GM12875 (cell line): ENCODE results near the gene NGB.

Experiments
- H3K4me3 ChIP-seq: one replicate; pipeline ENCODE4 v1.5.1; 2011; ENCODE audit warnings: low read depth, low read length, control low read depth
- CTCF ChIP-seq: IDR thresholded peaks from 2 replicates; pipeline ENCODE4 v1.5.1; 2011; ENCODE audit warnings: low read depth, mild to moderate bottlenecking, control low read depth, inconsistent platforms, low read length, moderate library complexity, borderline replicate concordance; ENCODE audit not compliant: insufficient read depth

The NGB gene

GRCh38 chr14:77273796-77274195 lies 2.8 kb upstream of the NGB start:
- no peak overlapping the region for H3K4me3 ChIP-seq
- no peak for TF ChIP-seq CTCF

- H3K4me3 ChIP-seq: no peak overlapping the region
- no peak for TF ChIP-seq CTCF
Measured at GRCh38 chr14:77272261-77272660, 1.3 kb upstream of the NGB start.

- TF ChIP-seq CTCF: no peak
- no peak overlapping the region for H3K4me3 ChIP-seq
Measured at GRCh38 chr14:77270361-77271112, 469 bp downstream of the NGB start.

GRCh38 chr14:77268989-77269600 lies 1.9 kb downstream of the NGB start:
- H3K4me3 ChIP-seq: no peak overlapping the region
- no peak for TF ChIP-seq CTCF

GRCh38 chr14:77267937-77268699 lies 2.9 kb downstream of the NGB start:
- no peak for TF ChIP-seq CTCF
- no peak overlapping the region for H3K4me3 ChIP-seq

- no peak overlapping the region for H3K4me3 ChIP-seq
- no peak for TF ChIP-seq CTCF
Measured at GRCh38 chr14:77266336-77266735, 4.7 kb downstream of the NGB start.
